ENCODE data around the gene SERAC1. TPM values are rescaled to one million over a fixed set of nuclear protein-coding genes. Genes with fewer than 3 reads are reported as not detected.

The SERAC1 gene
- polyA plus RNA-seq, 3 donors = 4.3 to 5.1 (median 4.4) TPM

DNA sequence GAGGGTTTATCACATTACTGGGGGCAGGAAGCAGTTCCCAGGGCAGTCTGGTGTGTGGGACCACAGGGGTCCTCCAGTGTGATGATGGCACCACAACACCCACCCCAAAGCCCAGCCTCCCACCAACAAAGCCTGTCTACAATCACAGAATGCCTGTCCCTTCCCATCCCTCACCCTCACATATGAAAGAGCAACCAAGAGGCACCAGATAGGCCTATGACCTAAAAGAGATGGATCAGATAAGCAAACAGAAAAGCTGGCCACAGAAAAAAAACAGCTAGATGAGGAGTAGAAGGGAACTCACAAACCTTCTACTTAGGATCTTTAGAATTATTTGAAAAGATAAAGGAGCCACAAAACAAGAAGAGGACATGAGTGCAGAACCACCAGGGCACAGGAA lies 54.3 kb downstream of the SERAC1 start:
- intact Hi-C loops (cut with micrococcal nuclease) = no loop called here
- no peak for DNase-seq
- no peak overlapping the region for H3K4me3 Mint-ChIP-seq
- no peaks in the 10 kb centered on the region for H3K27me3 ChIP-seq (ENCODE audit: control insufficient read depth in 2 of 2, insufficient read depth in 2 of 2, low read length in 2 of 2)
- H3K4me3 ChIP-seq (replicated peaks in 1 of 3; ENCODE audit: low read depth in 2 of 3, low read length in 3 of 3) = no peak overlapping the region
- peaks cover 71 to 83% of the 10 kb centered on the region in 2 donors for H3K36me3 Mint-ChIP-seq
- peaks cover 4% of the 10 kb centered on the region for H3K4me1 Mint-ChIP-seq
- no peak overlapping the region for H3K4me2 ChIP-seq (replicated peaks; ENCODE audit: extremely low read depth, low read length, poor library complexity, severe bottlenecking)
- H3K9ac ChIP-seq (ENCODE audit: insufficient read depth, low read length, poor library complexity, severe bottlenecking) = no peak overlapping the region
- no peak overlapping the region for H2AFZ ChIP-seq (ENCODE audit: insufficient read depth, low read depth, low read length, poor library complexity, severe bottlenecking)
- peaks cover 0 to 2% (median 0%) of the 10 kb centered on the region in 3 donors for H3K27me3 Mint-ChIP-seq (ENCODE audit: low read depth in 3 of 3)
- no peaks in the 10 kb centered on the region for H4K20me1 ChIP-seq (ENCODE audit: insufficient read depth, low read length)
- H3K27ac ChIP-seq (ENCODE audit: low read depth in 1 of 2, low read length in 2 of 2) = no peak overlapping the region
- H3K4me1 ChIP-seq (ENCODE audit: control insufficient read depth in 1 of 2, insufficient read depth in 2 of 2, low read length in 2 of 2) = peaks cover 0 to 6% of the 10 kb centered on the region in 2 donors
- no peaks in the 10 kb centered on the region for H3K9me3 Mint-ChIP-seq
- H3K36me3 ChIP-seq (replicated peaks in 1 of 2; ENCODE audit: control insufficient read depth in 1 of 2, insufficient read depth in 2 of 2, low read length in 2 of 2) = peaks cover 38 to 88% of the 10 kb centered on the region in 2 donors
- H3K79me2 ChIP-seq (ENCODE audit: insufficient read depth, low read length) = no peaks in the 10 kb centered on the region
- TF ChIP-seq, protein P1, sequence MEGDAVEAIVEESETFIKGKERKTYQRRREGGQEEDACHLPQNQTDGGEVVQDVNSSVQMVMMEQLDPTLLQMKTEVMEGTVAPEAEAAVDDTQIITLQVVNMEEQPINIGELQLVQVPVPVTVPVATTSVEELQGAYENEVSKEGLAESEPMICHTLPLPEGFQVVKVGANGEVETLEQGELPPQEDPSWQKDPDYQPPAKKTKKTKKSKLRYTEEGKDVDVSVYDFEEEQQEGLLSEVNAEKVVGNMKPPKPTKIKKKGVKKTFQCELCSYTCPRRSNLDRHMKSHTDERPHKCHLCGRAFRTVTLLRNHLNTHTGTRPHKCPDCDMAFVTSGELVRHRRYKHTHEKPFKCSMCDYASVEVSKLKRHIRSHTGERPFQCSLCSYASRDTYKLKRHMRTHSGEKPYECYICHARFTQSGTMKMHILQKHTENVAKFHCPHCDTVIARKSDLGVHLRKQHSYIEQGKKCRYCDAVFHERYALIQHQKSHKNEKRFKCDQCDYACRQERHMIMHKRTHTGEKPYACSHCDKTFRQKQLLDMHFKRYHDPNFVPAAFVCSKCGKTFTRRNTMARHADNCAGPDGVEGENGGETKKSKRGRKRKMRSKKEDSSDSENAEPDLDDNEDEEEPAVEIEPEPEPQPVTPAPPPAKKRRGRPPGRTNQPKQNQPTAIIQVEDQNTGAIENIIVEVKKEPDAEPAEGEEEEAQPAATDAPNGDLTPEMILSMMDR (IDR thresholded peaks at IDR 0.05) = no peak
- H3K9me3 ChIP-seq (replicated peaks in 1 of 2; ENCODE audit: control insufficient read depth in 1 of 2, insufficient read depth in 1 of 2, low read length in 2 of 2) = no peaks in the 10 kb centered on the region
- no peak overlapping the region for H3K27ac Mint-ChIP-seq

DNA sequence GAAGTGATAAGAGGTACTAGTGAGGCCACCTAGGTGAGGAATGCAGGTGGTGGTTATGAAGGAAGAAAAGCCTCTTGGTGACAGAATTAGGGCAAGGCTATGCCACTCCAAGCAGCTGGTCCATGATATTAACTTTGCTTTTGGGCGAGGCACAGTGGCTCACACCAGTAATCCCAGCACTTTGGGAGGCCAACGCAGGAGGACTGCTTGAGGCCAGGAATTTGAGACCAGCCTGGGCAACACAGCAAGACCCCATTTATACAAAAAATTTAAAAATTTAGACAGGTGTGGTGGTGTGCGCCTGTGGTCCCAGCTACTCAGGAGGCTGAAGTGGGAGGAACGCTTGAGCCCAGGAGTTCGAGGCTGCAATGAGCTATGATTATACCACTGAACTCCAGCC lies 56.1 kb downstream of the SERAC1 start:
- no peak overlapping the region for H3K9ac ChIP-seq (ENCODE audit: insufficient read depth, low read length, poor library complexity, severe bottlenecking)
- Mint-ChIP-seq H3K36me3 (peaks cover 57 to 76% of the 10 kb centered on the region in 2 donors), H3K27ac (peak overlapping the region in 1 of 7 donors; percentile 48), H3K4me3 (no peak overlapping the region), H3K4me1 (peaks cover 4% of the 10 kb centered on the region), H3K9me3 (no peaks in the 10 kb centered on the region), H3K27me3 (ENCODE audit: low read depth in 3 of 3) (peaks cover 0 to 2% (median 0%) of the 10 kb centered on the region in 3 donors)
- H2AFZ ChIP-seq (ENCODE audit: insufficient read depth, low read depth, low read length, poor library complexity, severe bottlenecking) = no peak overlapping the region
- no peaks in the 10 kb centered on the region for H3K27me3 ChIP-seq (ENCODE audit: control insufficient read depth in 2 of 2, insufficient read depth in 2 of 2, low read length in 2 of 2)
- H3K4me2 ChIP-seq (replicated peaks; ENCODE audit: extremely low read depth, low read length, poor library complexity, severe bottlenecking) = no peak overlapping the region
- no peak for DNase-seq
- no peak overlapping the region for H3K4me3 ChIP-seq (replicated peaks in 1 of 3; ENCODE audit: low read depth in 2 of 3, low read length in 3 of 3)
- intact Hi-C loops (cut with micrococcal nuclease) = no loop called here
- no peaks in the 10 kb centered on the region for H3K79me2 ChIP-seq (ENCODE audit: insufficient read depth, low read length)
- TF ChIP-seq, protein P1 (IDR thresholded peaks at IDR 0.05) = no peak
- H3K4me1 ChIP-seq (ENCODE audit: control insufficient read depth in 1 of 2, insufficient read depth in 2 of 2, low read length in 2 of 2) = peaks cover 0 to 6% of the 10 kb centered on the region in 2 donors
- peaks cover 29 to 77% of the 10 kb centered on the region in 2 donors for H3K36me3 ChIP-seq (replicated peaks in 1 of 2; ENCODE audit: control insufficient read depth in 1 of 2, insufficient read depth in 2 of 2, low read length in 2 of 2)
- H3K27ac ChIP-seq (ENCODE audit: low read depth in 1 of 2, low read length in 2 of 2) = no peak overlapping the region
- no peaks in the 10 kb centered on the region for H3K9me3 ChIP-seq (replicated peaks in 1 of 2; ENCODE audit: control insufficient read depth in 1 of 2, insufficient read depth in 1 of 2, low read length in 2 of 2)
- 100% methylated on average over 2 of the region's 5 CpGs for WGBS (ENCODE audit: insufficient coverage)
- no peaks in the 10 kb centered on the region for H4K20me1 ChIP-seq (ENCODE audit: insufficient read depth, low read length)

All from CD14-positive monocyte (primary cell).